OCI-LY3 (cell line): ENCODE data around the gene CYP46A1.

Experiments
- H2AFZ ChIP-seq: fragments of 200-600, 300-600 bp; shearing (Covaris generic); 2 replicates; pipeline ENCODE4 v1.6.0; 2014; ENCODE audit warnings: antibody characterized with exemption, low read depth, low read length
- H3K27ac ChIP-seq: fragments of 200-600, 300-600 bp; sonication (generic); 2 replicates; pipeline ENCODE4 v1.5.1; 2014; ENCODE audit warnings: mild to moderate bottlenecking, low read length, moderate library complexity, mixed read lengths
- H3K27me3 ChIP-seq: fragments of 200-600, 300-600 bp; sonication (generic); 2 replicates; pipeline ENCODE4 v1.6.1; 2014; ENCODE audit warnings: low read depth, low read length, mixed read lengths
- H3K36me3 ChIP-seq: fragments of 200-600, 300-600 bp; sonication (generic); replicated peaks from 2 replicates; pipeline ENCODE3; 2014; ENCODE audit warnings: low read depth, low read length, mixed read lengths
- H3K4me1 ChIP-seq: fragments of 300-600, 200-600 bp; sonication (generic); 2 replicates; pipeline ENCODE4 v1.6.1; 2014; ENCODE audit warnings: low read length, mixed read lengths
- H3K4me2 ChIP-seq: fragments of 200-600, 300-600 bp; sonication (generic); 2 replicates; pipeline ENCODE4 v1.6.1; 2014; ENCODE audit warnings: low read length, mixed read lengths
- H3K4me3 ChIP-seq: fragments of 300-600, 200-600 bp; sonication (generic); 2 replicates; pipeline ENCODE4 v1.5.1; 2014; ENCODE audit warnings: antibody characterized with exemption, mild to moderate bottlenecking, low read length, moderate library complexity
- H3K79me2 ChIP-seq: fragments of 300-600, 200-600 bp; shearing (Covaris generic); 2 replicates; pipeline ENCODE4 v1.6.1; 2014; ENCODE audit warnings: mild to moderate bottlenecking, low read length, mixed read lengths
- H3K9ac ChIP-seq: fragments of 300-600, 200-600 bp; shearing (Covaris generic); 2 replicates; pipeline ENCODE4 v1.6.0; 2014; ENCODE audit warnings: mild to moderate bottlenecking, low read length, moderate library complexity
- H3K9me3 ChIP-seq: fragments of 200-600, 300-600 bp; shearing (Covaris generic); 2 replicates; pipeline ENCODE4 v1.6.1; 2014; ENCODE audit warnings: low read length, mixed read lengths; ENCODE audit not compliant: insufficient read depth
- H4K20me1 ChIP-seq: fragments of 200-600, 300-600 bp; sonication (generic); 2 replicates; pipeline ENCODE4 v1.6.1; 2016; ENCODE audit warnings: low read length, mixed read lengths; ENCODE audit not compliant: insufficient read depth
- CTCF ChIP-seq: fragments of 200-600, 300-600 bp; sonication (generic); IDR thresholded peaks from 2 replicates; pipeline ENCODE4 v1.5.1; 2014; ENCODE audit warnings: antibody characterized with exemption, low read length, low read depth
- EZH2phosphoT487 ChIP-seq: fragments of 200-600 bp; shearing (Covaris generic); IDR thresholded peaks from 2 replicates; pipeline ENCODE4 v1.6.1; 2018; ENCODE audit warnings: antibody characterized with exemption, mixed run types, low read depth

CYP46A1 gene

GRCh38 chr14:99683619-99684409 is at the start of gene CYP46A1:
TSS of gene CYP46A1 (plus strand) at chr14:99684298. CDS start at chr14:99684418, 120 bp downstream.
- peak within 1 kb of the TSS; percentile 95 for H2AFZ ChIP-seq
- H4K20me1 ChIP-seq = no peaks in the 10 kb centered on the region
- peak within 1 kb of the TSS; percentile 95 for H3K4me3 ChIP-seq
- peak within 1 kb of the TSS; percentile 36 for H3K27ac ChIP-seq
- H3K4me2 ChIP-seq = peak within 1 kb of the TSS; percentile 98
- H3K79me2 ChIP-seq = no peaks in the 10 kb centered on the region
- TF ChIP-seq EZH2phosphoT487 = no peak
- no peak for TF ChIP-seq CTCF
- H3K4me1 ChIP-seq = peaks cover 12% of the 10 kb centered on the region; the same call in 1 of the 2 replicates
- no peaks in the 10 kb centered on the region; the same call in 1 of the 2 replicates for H3K9me3 ChIP-seq
- peaks cover 28% of the 10 kb centered on the region for H3K27me3 ChIP-seq
- H3K36me3 ChIP-seq = no peaks in the 10 kb centered on the region
- peak within 1 kb of the TSS; percentile 87 for H3K9ac ChIP-seq

- Histone ChIP-seq H3K27me3 (no peaks in the 10 kb centered on the region), H3K36me3 (no peaks in the 10 kb centered on the region), H3K9ac (no peak overlapping the region), H3K4me1 (peaks cover 20% of the 10 kb centered on the region), H3K27ac (no peak overlapping the region), H2AFZ (no peak overlapping the region), H4K20me1 (no peaks in the 10 kb centered on the region), H3K4me3 (no peak overlapping the region), H3K4me2 (no peak overlapping the region), H3K9me3 (no peaks in the 10 kb centered on the region), H3K79me2 (no peaks in the 10 kb centered on the region)
- TF ChIP-seq CTCF = no peak
- TF ChIP-seq EZH2phosphoT487 = no peak
Measured at GRCh38 chr14:99634443-99634842, 49.7 kb upstream of the CYP46A1 start.

GRCh38 chr14:99635116-99635515 is 49.0 kb upstream of the CYP46A1 start:
- no peaks in the 10 kb centered on the region for H3K79me2 ChIP-seq
- TF ChIP-seq EZH2phosphoT487 = no peak
- no peak for TF ChIP-seq CTCF
- H3K9ac ChIP-seq = no peak overlapping the region
- H3K4me2 ChIP-seq = no peak overlapping the region
- H2AFZ ChIP-seq = no peak overlapping the region
- H3K36me3 ChIP-seq = no peaks in the 10 kb centered on the region
- no peak overlapping the region for H3K27ac ChIP-seq
- H3K4me1 ChIP-seq = peaks cover 20% of the 10 kb centered on the region
- no peaks in the 10 kb centered on the region for H3K27me3 ChIP-seq
- H3K4me3 ChIP-seq = no peak overlapping the region
- no peaks in the 10 kb centered on the region for H3K9me3 ChIP-seq
- H4K20me1 ChIP-seq = no peaks in the 10 kb centered on the region

- H3K27me3 ChIP-seq = no peaks in the 10 kb centered on the region
- no peak overlapping the region for H3K4me2 ChIP-seq
Measured at GRCh38 chr14:99636487-99636886, 47.6 kb upstream of the CYP46A1 start.

More at GRCh38 chr14:99636487-99636886, 47.6 kb upstream of the CYP46A1 start:
- TF ChIP-seq CTCF (no peak), EZH2phosphoT487 (no peak)
- Histone ChIP-seq H3K9me3 (no peaks in the 10 kb centered on the region), H3K79me2 (no peaks in the 10 kb centered on the region), H4K20me1 (no peaks in the 10 kb centered on the region), H3K27ac (no peak overlapping the region), H3K9ac (no peak overlapping the region), H2AFZ (no peak overlapping the region), H3K4me3 (no peak overlapping the region), H3K4me1 (peaks cover 20% of the 10 kb centered on the region), H3K36me3 (no peaks in the 10 kb centered on the region)
